ENCODE measurements around the gene FNDC5. TPM values are rescaled to one million over a fixed set of nuclear protein-coding genes. Genes with fewer than 3 reads are reported as not detected.

FNDC5 gene
- total and polyA plus RNA-seq, 2 experiments from 2014 or later = 0.33 TPM; not detected in 1

GRCh38 chr1:32888677-32889420, 18.1 kb upstream of the FNDC5 start:
- peaks cover 31% of the 10 kb centered on the region for H3K27me3 ChIP-seq (replicated peaks; ENCODE audit: insufficient read depth)

GRCh38 chr1:32888134-32888533, 17.4 kb upstream of the FNDC5 start:
- WGBS, 2 experiments (ENCODE audit: low coverage in 1 of 2, low lambda C conversion rate in 2 of 2, missing lambda C conversion rate in 2 of 2) = 52 to 58% methylated on average over 3 of the region's 3 CpGs
- Histone ChIP-seq H2AFZ (no peak overlapping the region), H3K36me3 (ENCODE audit: low read depth) (no peaks in the 10 kb centered on the region), H3K27me3 (replicated peaks; ENCODE audit: insufficient read depth) (peaks cover 31% of the 10 kb centered on the region), H3K4me1 (ENCODE audit: insufficient read depth) (no peaks in the 10 kb centered on the region), H3K27ac (no peak overlapping the region), H3K4me2 (ENCODE audit: unreplicated experiment) (no peak overlapping the region), H3K9me3 (ENCODE audit: low read depth) (no peaks in the 10 kb centered on the region), H3K9ac (no peak overlapping the region), H3K9me2 (ENCODE audit: insufficient read depth) (no peaks in the 10 kb centered on the region), H4K20me1 (ENCODE audit: insufficient read depth) (no peaks in the 10 kb centered on the region), H3F3A (ENCODE audit: insufficient read depth) (no peaks in the 10 kb centered on the region), H3K79me2 (ENCODE audit: insufficient read depth) (no peaks in the 10 kb centered on the region), H3K4me3 (no peak overlapping the region)
- no peak for TF ChIP-seq EZH2phosphoT487 (IDR thresholded peaks at IDR 0.05; ENCODE audit: insufficient read depth, low read depth)
- in situ Hi-C loops (cut with MboI) = no loop called here
- DNase-seq = no peak

More at GRCh38 chr1:32888677-32889420, 18.1 kb upstream of the FNDC5 start:
- in situ Hi-C loops (cut with MboI) = no loop called here
- no peaks in the 10 kb centered on the region for H3K9me3 ChIP-seq (ENCODE audit: low read depth)
- no peak overlapping the region for H2AFZ ChIP-seq
- H3F3A ChIP-seq (ENCODE audit: insufficient read depth) = no peaks in the 10 kb centered on the region
- 82% methylated on average over 24 of the region's 24 CpGs for WGBS, 2 experiments (ENCODE audit: low coverage in 1 of 2, low lambda C conversion rate in 2 of 2, missing lambda C conversion rate in 2 of 2)
- TF ChIP-seq EZH2phosphoT487 (IDR thresholded peaks at IDR 0.05; ENCODE audit: insufficient read depth, low read depth) (no peak), EZH2 (IDR thresholded peaks at IDR 0.05; ENCODE audit: insufficient read depth, poor library complexity, severe bottlenecking) (no peak)
- DNase-seq = no peak
- H3K9ac ChIP-seq = no peak overlapping the region
- H3K4me1 ChIP-seq (ENCODE audit: insufficient read depth) = no peaks in the 10 kb centered on the region
- no peaks in the 10 kb centered on the region for H3K9me2 ChIP-seq (ENCODE audit: insufficient read depth)
- no peak overlapping the region for H3K4me2 ChIP-seq (ENCODE audit: unreplicated experiment)
- H3K79me2 ChIP-seq (ENCODE audit: insufficient read depth) = no peaks in the 10 kb centered on the region
- no peaks in the 10 kb centered on the region for H3K36me3 ChIP-seq (ENCODE audit: low read depth)
- H3K4me3 ChIP-seq = no peak overlapping the region
- H4K20me1 ChIP-seq (ENCODE audit: insufficient read depth) = no peaks in the 10 kb centered on the region
- no peak overlapping the region for H3K27ac ChIP-seq

GRCh38 chr1:32887623-32888022, 16.9 kb upstream of the FNDC5 start:
- H3K4me2 ChIP-seq (ENCODE audit: unreplicated experiment) = no peak overlapping the region
- peaks cover 30% of the 10 kb centered on the region for H3K27me3 ChIP-seq (replicated peaks; ENCODE audit: insufficient read depth)
- H3K79me2 ChIP-seq (ENCODE audit: insufficient read depth) = no peaks in the 10 kb centered on the region
- no peaks in the 10 kb centered on the region for H4K20me1 ChIP-seq (ENCODE audit: insufficient read depth)
- no peaks in the 10 kb centered on the region for H3K36me3 ChIP-seq (ENCODE audit: low read depth)
- H3K9me3 ChIP-seq (ENCODE audit: low read depth) = no peaks in the 10 kb centered on the region
- no peaks in the 10 kb centered on the region for H3F3A ChIP-seq (ENCODE audit: insufficient read depth)
- TF ChIP-seq EZH2 (IDR thresholded peaks at IDR 0.05; ENCODE audit: insufficient read depth, poor library complexity, severe bottlenecking) (no peak), EZH2phosphoT487 (IDR thresholded peaks at IDR 0.05; ENCODE audit: insufficient read depth, low read depth) (no peak)
- no peak overlapping the region for H2AFZ ChIP-seq
- in situ Hi-C loops (cut with MboI) = no loop called here
- no peak overlapping the region for H3K4me3 ChIP-seq
- H3K4me1 ChIP-seq (ENCODE audit: insufficient read depth) = no peaks in the 10 kb centered on the region
- 58 to 59% methylated on average over 12 of the region's 12 CpGs for WGBS, 2 experiments (ENCODE audit: low coverage in 1 of 2, low lambda C conversion rate in 2 of 2, missing lambda C conversion rate in 2 of 2)
- no peaks in the 10 kb centered on the region for H3K9me2 ChIP-seq (ENCODE audit: insufficient read depth)
- H3K9ac ChIP-seq = no peak overlapping the region
- H3K27ac ChIP-seq = no peak overlapping the region
- DNase-seq = no peak

GRCh38 chr1:32886828-32887414, 16.2 kb upstream of the FNDC5 start:
- no peak overlapping the region for H3K27ac ChIP-seq
- whole genome bisulfite sequencing, 2 experiments (ENCODE audit: low coverage in 1 of 2, low lambda C conversion rate in 2 of 2, missing lambda C conversion rate in 2 of 2) = 49 to 53% methylated on average over 16 of the region's 19 CpGs
- H3K4me2 ChIP-seq (ENCODE audit: unreplicated experiment) = no peak overlapping the region
- peaks cover 23% of the 10 kb centered on the region for H3K27me3 ChIP-seq (replicated peaks; ENCODE audit: insufficient read depth)
- in situ Hi-C loops (cut with MboI) = no loop called here
- H3K36me3 ChIP-seq (ENCODE audit: low read depth) = no peaks in the 10 kb centered on the region
- H3K79me2 ChIP-seq (ENCODE audit: insufficient read depth) = no peaks in the 10 kb centered on the region
- no peak for DNase-seq
- TF ChIP-seq EZH2phosphoT487 (IDR thresholded peaks at IDR 0.05; ENCODE audit: insufficient read depth, low read depth) (no peak), EZH2 (IDR thresholded peaks at IDR 0.05; ENCODE audit: insufficient read depth, poor library complexity, severe bottlenecking) (no peak)
- no peak overlapping the region for H2AFZ ChIP-seq
- H4K20me1 ChIP-seq (ENCODE audit: insufficient read depth) = no peaks in the 10 kb centered on the region
- no peak overlapping the region for H3K9ac ChIP-seq
- H3K4me3 ChIP-seq = no peak overlapping the region
- no peaks in the 10 kb centered on the region for H3K9me2 ChIP-seq (ENCODE audit: insufficient read depth)
- H3K4me1 ChIP-seq (ENCODE audit: insufficient read depth) = no peaks in the 10 kb centered on the region
- H3K9me3 ChIP-seq (ENCODE audit: low read depth) = no peaks in the 10 kb centered on the region
- H3F3A ChIP-seq (ENCODE audit: insufficient read depth) = no peaks in the 10 kb centered on the region
